ENCODE data around the gene SHTN1.

SHTN1 gene

DNA sequence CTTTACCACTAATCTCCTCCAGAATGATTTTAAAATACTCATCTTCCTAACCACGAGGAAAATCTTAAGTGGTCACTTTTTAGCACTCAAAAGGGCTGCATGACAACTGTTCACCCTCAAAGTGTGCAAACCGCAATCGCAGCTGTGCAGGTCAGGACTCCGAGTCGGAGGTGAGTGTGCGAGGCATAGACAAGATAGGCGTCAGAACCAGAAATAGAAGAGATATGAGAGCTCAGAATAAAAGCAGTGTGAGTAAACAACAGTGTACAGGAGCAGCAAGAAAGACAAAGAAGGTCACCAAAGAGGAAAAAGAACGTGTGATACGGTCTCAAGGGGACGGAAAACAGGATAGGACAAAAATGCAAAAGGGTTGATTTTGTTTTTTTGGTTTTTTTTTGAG, 173.2 kb downstream of the SHTN1 start:
- no peak for DNase-seq
